HG03432 (cell line): ENCODE data around the gene PPP1R14B.

Experiments
- ATAC-seq: cut with Tn5 transposase; IDR thresholded peaks from one replicate; pipeline ENCODE4 v1.9.1; 2021; ENCODE audit warnings: mild to moderate bottlenecking, moderate library complexity; ENCODE audit not compliant: unreplicated experiment

The PPP1R14B gene

GRCh38 chr11:64281957-64282770, 35.4 kb upstream of the PPP1R14B start:
- ATAC-seq: no peak

GRCh38 chr11:64278576-64279190, 31.9 kb upstream of the PPP1R14B start:
- no peak for ATAC-seq

- ATAC-seq: no peak
Observed at GRCh38 chr11:64276653-64277431, 30.1 kb upstream of the PPP1R14B start.

- no peak for ATAC-seq
Observed at GRCh38 chr11:64275841-64276240, 29.1 kb upstream of the PPP1R14B start.

GRCh38 chr11:64275031-64275800, 28.5 kb upstream of the PPP1R14B start:
- ATAC-seq: no peak

- peak; percentile 67 for ATAC-seq
Observed at GRCh38 chr11:64269540-64270220, 22.9 kb upstream of the PPP1R14B start.

GRCh38 chr11:64268893-64269539, 22.3 kb upstream of the PPP1R14B start:
- peak; percentile 18 for ATAC-seq

- ATAC-seq: no peak
Observed at GRCh38 chr11:64268025-64268892, 21.5 kb upstream of the PPP1R14B start.

GRCh38 chr11:64267207-64267945, 20.6 kb upstream of the PPP1R14B start:
- ATAC-seq: no peak

- no peak for ATAC-seq
Observed at GRCh38 chr11:64266339-64266738, 19.6 kb upstream of the PPP1R14B start.

- ATAC-seq: no peak
Observed at GRCh38 chr11:64265176-64266160, 18.7 kb upstream of the PPP1R14B start.

GRCh38 chr11:64264371-64264852, 17.7 kb upstream of the PPP1R14B start:
- ATAC-seq: no peak

GRCh38 chr11:64263947-64264317, 17.2 kb upstream of the PPP1R14B start:
- no peak for ATAC-seq

GRCh38 chr11:64263021-64263946, 16.5 kb upstream of the PPP1R14B start:
- no peak for ATAC-seq

- ATAC-seq: no peak
Observed at GRCh38 chr11:64262271-64263002, 15.7 kb upstream of the PPP1R14B start.
